Measurements from ENCODE around the gene NME9. TPM values are rescaled to one million over a fixed set of nuclear protein-coding genes. Genes with fewer than 3 reads are reported as not detected.

Gene NME9
- total RNA-seq, 1 experiment from 2014 or later: not detected

- H3K4ac ChIP-seq (ENCODE audit: low read depth, low read length): no peak overlapping the region
- no peaks in the 10 kb centered on the region for H3K9me3 ChIP-seq (ENCODE audit: control insufficient read depth, low read depth, low read length)
- H2BK5ac ChIP-seq (ENCODE audit: insufficient read length, low read length): no peak overlapping the region
- H3K27ac Mint-ChIP-seq: no peak overlapping the region
- no peak overlapping the region for H3K27ac ChIP-seq (ENCODE audit: insufficient read length, low read depth, low read length)
- H3K14ac ChIP-seq (ENCODE audit: insufficient read depth, low read length): no peak overlapping the region
- no peak overlapping the region for H2BK12ac ChIP-seq (ENCODE audit: insufficient read length, low read depth, low read length)
- no peaks in the 10 kb centered on the region for H3K27me3 Mint-ChIP-seq (ENCODE audit: low read depth)
- no peak overlapping the region for H4K91ac ChIP-seq (ENCODE audit: insufficient read length, low read depth, low read length)
- no peak for TF ChIP-seq CTCF (conservative IDR thresholded peaks at IDR 0.05)
- no peaks in the 10 kb centered on the region for H3K79me2 ChIP-seq (ENCODE audit: insufficient read depth, low read length)
- no peak overlapping the region for H2BK15ac ChIP-seq (ENCODE audit: low read depth, low read length)
- no CpG with 5 or more reads among the region's 2 CpGs for WGBS (ENCODE audit: extremely low coverage, insufficient read length, low lambda C conversion rate)
- no peaks in the 10 kb centered on the region for H3K27me3 ChIP-seq (ENCODE audit: insufficient read depth, low read length)
- peaks cover 17 to 39% (median 24%) of the 10 kb centered on the region in 3 experiments; a peak in 6 of 7 replicates for H3K36me3 Mint-ChIP-seq (ENCODE audit: insufficient read depth in 1 of 3, low read depth in 3 of 3)
- no peaks in the 10 kb centered on the region for H3K23me2 ChIP-seq (ENCODE audit: insufficient read length, low read depth, low read length, poor library complexity, severe bottlenecking)
- no peak overlapping the region for H2BK120ac ChIP-seq (ENCODE audit: low read depth, low read length, poor library complexity, severe bottlenecking)
- no peak overlapping the region for H2BK20ac ChIP-seq (ENCODE audit: low read depth, low read length, poor library complexity, severe bottlenecking)
- H3K23ac ChIP-seq (ENCODE audit: insufficient read length, low read depth, low read length): no peak overlapping the region
- H4K5ac ChIP-seq (ENCODE audit: insufficient read length, low read depth, low read length): no peak overlapping the region
- H3K56ac ChIP-seq (ENCODE audit: insufficient read length, low read depth, low read length): no peak overlapping the region
- H3K18ac ChIP-seq (ENCODE audit: insufficient read length, low read depth, low read length): no peak overlapping the region
- H2AFZ ChIP-seq (ENCODE audit: low read length): no peak overlapping the region
- no peak overlapping the region for H2AK5ac ChIP-seq (ENCODE audit: insufficient read length, low read length)
- no peak overlapping the region for H3K4me2 ChIP-seq (ENCODE audit: insufficient read depth, insufficient read length, low read length)
- no peak overlapping the region for H4K8ac ChIP-seq (replicated peaks; ENCODE audit: insufficient read length, low read depth, low read length)
- H3K4me1 ChIP-seq (ENCODE audit: insufficient read depth, low read length): no peaks in the 10 kb centered on the region
- H3K4me3 Mint-ChIP-seq: no peak overlapping the region
- no peak overlapping the region for H3K9ac ChIP-seq (ENCODE audit: extremely low read depth, insufficient read length, low read length)
- H3T11ph ChIP-seq (ENCODE audit: low read length): no peak overlapping the region
- no peaks in the 10 kb centered on the region for H3K9me3 Mint-ChIP-seq
- H3K79me1 ChIP-seq (ENCODE audit: insufficient read depth, low read depth, low read length, poor library complexity, severe bottlenecking): no peaks in the 10 kb centered on the region
- H4K20me1 ChIP-seq (ENCODE audit: control insufficient read depth, insufficient read depth, insufficient read length): no peaks in the 10 kb centered on the region
- H3K4me1 Mint-ChIP-seq: no peaks in the 10 kb centered on the region
- DNase-seq: no peak
These were observed 40.4 kb downstream of the NME9 start for GRCh38 chr3:138289260-138289659.
